GM12892 (cell line): ENCODE results near the gene MAGEH1.
A peak's percentile ranks its signal among the peaks of the same experiment; 100 is the strongest.

ENCODE experiments used
- POLR2A ChIP-seq: IDR thresholded peaks from 2 replicates; pipeline ENCODE4 v1.6.1; 2011; ENCODE audit warnings: low read depth, low read length, control low read depth
- POLR2AphosphoS5 ChIP-seq: IDR thresholded peaks from 2 replicates; pipeline ENCODE4 v1.6.1; 2011; ENCODE audit warnings: low read depth, low read length, control low read depth

DNA sequence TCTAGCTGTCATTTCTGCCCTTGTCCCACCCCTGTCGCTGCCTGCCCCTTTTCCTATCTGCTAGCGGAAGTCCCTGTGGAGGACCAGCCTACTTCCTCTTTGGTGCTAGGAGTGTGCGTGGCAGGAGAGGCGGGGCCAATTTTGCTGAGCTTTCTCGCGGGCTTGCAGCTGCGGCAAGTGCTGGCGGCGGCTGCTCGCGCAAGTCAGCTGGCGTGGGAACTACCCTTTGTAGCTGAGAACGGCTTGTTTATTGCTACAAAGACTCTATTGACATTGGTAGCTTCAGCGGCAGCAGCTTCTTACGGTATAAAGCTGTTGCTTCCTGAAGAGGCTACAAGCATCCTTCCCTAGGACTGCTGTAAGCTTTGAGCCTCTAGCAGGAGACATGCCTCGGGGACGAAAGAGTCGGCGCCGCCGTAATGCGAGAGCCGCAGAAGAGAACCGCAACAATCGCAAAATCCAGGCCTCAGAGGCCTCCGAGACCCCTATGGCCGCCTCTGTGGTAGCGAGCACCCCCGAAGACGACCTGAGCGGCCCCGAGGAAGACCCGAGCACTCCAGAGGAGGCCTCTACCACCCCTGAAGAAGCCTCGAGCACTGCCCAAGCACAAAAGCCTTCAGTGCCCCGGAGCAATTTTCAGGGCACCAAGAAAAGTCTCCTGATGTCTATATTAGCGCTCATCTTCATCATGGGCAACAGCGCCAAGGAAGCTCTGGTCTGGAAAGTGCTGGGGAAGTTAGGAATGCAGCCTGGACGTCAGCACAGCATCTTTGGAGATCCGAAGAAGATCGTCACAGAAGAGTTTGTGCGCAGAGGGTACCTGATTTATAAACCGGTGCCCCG, at the start of gene MAGEH1:
- 0 out of 2 replicates have a peak, but pooled peaks have one; percentile 28 for TF ChIP-seq POLR2AphosphoS5
- peak; percentile 40; the same call in 1 of the 2 replicates for TF ChIP-seq POLR2A
